Stimulated activated CD8-positive, alpha-beta memory T cell treated with anti-CD3 and anti-CD28 coated beads, Interleukin-7, amount 100 ng/mL, for 24 hours (primary cell): ENCODE results near the gene GSTO2.
"Not testable (repeated sequence)": the region's sequence is repeated elsewhere in the genome, so short reads cannot be mapped to it uniquely, and the experiment has no call there.

Source experiments
- DNase-seq: peaks from one replicate; pipeline ENCODE4 v3.0.0-alpha.2; 2020; ENCODE audit warnings: low read depth

GSTO2 gene

DNA sequence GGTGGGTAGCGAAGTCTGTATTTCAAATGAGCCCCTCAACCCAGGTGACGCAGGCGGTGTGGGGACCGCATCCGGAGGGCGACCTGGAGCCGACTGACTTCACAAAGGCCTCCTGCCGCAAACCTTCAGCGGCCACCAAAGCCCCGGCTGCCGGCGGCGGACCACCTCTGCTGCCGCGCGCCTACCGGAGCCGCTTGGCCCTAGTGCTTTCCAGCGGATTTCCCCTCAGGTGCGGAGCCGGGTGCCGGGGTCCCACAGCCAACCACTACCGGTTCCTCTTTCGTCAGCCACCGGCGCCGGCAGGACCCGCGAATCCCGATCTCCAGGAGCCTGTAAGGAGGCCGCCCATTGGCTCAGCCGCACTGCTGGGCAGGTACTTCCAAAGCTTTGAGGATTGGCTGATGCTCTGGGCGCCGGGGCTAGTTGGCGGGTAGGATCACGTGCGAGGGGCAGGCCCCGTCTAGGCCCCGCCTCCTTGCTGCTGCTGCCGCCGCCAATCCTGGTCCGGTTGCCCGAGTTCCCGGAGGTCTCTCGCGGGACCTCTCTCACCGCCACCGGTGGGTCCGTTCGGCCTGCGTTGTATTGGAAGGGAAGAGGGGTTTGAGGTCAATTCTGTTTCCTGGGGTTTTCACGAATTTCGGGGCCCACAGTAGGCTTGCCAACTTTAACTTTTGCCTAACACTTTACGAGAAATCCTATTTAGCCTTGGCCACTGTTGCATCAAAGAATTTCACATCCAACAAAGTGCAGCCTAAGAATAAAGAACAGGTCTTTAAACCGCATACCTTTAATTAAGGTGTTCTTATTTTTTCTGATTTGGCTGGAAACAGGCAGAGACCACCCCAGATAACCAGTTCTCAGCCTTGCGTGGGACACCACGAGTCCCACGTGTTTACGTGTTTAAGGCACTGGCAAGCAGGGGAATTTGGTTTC, at the start of gene GSTO2:
Gene GSTO2 (plus strand): TSS at position 472 of the 933 bp plus-strand sequence. CDS start 5,732 bp downstream, outside the sequence.
- DNase-seq, result peak; percentile 97

DNA sequence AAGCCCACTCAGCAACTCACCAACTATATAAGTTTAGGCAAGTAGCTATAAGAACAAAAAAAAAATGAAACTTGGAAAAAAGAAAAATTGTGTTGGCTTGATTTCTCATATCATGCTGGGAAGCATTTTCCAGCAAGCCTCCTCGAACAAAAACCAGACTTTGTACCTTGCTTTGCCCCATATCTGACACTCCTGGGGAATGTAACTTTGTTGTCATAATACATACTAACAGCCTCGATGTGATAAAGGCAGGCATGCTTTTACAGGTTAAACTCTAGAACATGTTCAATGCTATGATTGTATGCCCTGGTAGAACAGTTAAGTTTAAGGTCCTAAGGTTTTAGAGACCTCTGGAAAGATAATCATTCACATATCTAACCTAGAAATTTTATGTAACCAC, 48.5 kb upstream of the GSTO2 start:
- DNase-seq, result no peak

GRCh38 chr10:104223304-104223703, 45.7 kb upstream of the GSTO2 start:
- no peak for DNase-seq

- DNase-seq, result no peak
These were observed 38.5 kb upstream of the GSTO2 start for GRCh38 chr10:104230490-104230889.

- DNase-seq, result peak; percentile 98
These were observed 37.0 kb upstream of the GSTO2 start, which contains the start of gene CFAP43 for GRCh38 chr10:104231784-104232612. Gene CFAP43, minus strand, starts transcription at chr10:104232364. Its CDS starts 118 bp downstream, at chr10:104232246.

- no peak for DNase-seq
These were observed 36.3 kb upstream of the GSTO2 start for GRCh38 chr10:104232613-104233102.

DNA sequence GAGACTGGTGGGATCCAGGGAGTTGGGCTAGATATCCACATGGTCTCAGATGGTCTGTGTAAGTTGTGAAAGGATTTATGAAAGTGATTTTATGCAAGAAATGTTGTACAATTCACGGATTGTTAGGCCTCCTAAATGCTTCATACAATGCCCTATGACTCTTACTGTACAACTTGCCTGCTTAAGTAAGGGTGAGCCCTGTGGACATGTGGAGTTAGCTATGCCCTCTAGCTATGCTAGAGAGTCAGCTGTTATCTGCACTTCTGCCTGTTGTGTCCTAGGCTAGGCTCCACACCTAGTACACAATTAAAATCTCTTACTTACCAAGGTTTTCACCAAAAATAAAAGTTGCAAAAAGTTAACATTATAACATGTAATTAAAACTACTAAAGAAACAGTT, 35.2 kb upstream of the GSTO2 start:
- no peak for DNase-seq

DNA sequence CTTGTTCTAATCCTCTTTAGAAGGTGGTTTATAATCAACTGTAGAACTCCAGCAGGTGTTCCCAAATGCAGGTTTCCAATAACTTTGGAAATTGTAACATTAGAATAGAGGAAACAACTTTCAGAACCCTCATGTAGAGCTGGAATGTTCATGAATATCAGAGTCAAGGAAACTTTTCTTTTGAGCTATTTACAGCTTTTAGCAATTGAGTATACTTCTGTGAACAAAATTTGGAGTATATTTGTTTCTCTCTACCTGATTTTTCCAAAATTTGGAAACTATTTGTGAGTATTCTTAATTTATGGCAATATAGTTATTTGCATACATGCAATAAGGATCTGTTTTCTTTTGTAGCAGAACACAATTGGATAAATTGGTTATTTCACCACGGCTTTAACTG, 34.0 kb upstream of the GSTO2 start:
- no peak for DNase-seq

DNA sequence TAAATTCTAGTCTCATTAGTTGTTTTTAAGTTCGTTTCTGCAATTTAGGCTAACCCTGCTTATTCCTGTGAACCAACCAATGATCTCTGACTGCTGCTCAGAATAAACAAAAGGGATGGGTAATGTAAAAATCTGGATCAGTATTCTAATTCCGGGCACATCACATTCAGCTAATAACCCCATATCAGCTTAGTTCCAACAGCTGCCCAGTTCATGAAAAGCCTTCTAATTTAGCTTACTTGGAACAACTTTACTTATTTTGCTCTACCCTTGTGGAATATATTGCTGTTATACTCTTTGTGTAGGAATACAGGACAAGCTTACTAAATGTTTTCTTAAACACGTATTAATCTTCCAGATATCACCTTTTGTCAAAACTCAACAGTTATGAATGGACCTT, 33.2 kb upstream of the GSTO2 start:
- no peak for DNase-seq

GRCh38 chr10:104240078-104240477, 28.9 kb upstream of the GSTO2 start:
- DNase-seq, result no peak

DNA sequence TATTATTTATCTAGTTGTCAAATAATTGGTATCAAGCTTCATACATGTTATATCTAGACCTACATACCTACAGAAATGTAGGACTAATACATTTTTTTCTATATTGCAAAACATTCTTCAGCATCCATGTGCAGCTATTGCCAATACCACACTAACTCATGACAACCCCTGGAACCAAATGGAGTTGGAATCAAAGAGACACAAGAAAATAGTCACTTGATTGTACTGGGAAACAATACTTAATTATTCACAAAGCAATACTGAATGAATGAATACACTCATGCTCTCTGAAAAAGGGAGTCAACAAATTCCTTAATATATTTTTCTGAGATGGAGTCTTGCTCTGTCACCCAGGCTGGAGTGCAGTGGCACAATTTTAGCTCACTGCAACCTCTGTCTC, 26.4 kb upstream of the GSTO2 start:
- DNase-seq, result no peak

GRCh38 chr10:104243009-104243408, 26.0 kb upstream of the GSTO2 start:
- not testable (repeated sequence) for DNase-seq

GRCh38 chr10:104243512-104243911, 25.5 kb upstream of the GSTO2 start:
- DNase-seq, result no peak

GRCh38 chr10:104245066-104245632, 23.8 kb upstream of the GSTO2 start:
- no peak for DNase-seq

DNA sequence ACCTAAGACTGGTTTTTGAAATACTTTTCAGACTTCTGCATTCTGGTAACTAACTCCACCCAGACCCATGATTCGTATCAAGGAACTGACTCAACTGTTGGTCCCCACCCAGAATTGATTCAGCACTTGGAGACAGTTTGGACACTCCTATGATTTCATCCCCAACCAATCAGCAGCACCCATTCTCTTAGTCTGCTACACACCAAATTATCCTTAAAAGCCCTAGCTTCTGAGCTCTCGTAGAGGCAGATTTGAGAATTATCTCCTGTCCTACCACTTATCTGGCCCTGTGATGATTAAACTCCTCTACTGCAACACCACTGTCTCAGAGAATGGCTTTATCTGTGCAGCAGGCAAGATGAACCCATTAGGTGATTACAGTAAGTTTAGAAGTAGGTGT, 22.0 kb upstream of the GSTO2 start:
- no peak for DNase-seq

GRCh38 chr10:104247513-104248146, 21.4 kb upstream of the GSTO2 start:
- DNase-seq, result no peak

DNA sequence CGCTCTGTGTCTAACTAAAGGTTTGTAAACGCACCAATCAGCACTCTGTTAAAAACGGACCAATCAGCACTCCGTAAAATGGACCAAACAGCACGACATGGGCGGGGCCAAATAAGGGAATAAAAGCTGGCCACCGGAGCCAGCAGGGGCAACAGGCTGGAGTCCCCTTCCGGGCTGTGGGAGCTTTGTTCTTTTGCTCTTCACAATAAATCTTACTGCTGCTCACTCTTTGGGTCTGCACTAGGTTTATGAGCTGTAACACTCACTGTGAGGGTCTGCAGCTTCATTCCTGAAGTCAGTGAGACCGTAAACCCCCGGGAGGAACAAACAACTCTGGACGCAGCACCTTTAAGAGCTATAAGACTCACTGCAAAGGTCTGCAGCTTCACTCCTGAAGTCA, 20.1 kb upstream of the GSTO2 start:
- DNase-seq, result not testable (repeated sequence)

DNA sequence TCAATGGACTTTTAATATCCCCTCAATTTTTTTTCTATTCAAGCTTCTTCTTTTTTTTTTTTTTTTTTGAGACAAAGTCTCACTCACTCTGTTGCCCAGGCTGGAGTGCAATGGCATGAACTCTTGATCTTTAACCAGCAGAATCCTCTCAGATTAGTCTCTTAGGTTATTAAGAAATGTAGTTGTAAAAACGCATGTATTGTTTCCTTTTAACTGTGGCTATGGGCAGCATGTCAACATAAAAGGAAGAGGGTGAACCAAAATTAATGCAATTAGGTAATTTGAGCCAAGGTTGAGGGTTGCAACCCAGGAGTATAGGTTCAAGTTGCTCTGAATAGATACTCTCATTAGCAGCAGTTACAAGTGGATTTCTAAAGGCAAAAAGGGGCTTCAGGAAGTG, 18.6 kb upstream of the GSTO2 start:
- DNase-seq, result no peak

DNA sequence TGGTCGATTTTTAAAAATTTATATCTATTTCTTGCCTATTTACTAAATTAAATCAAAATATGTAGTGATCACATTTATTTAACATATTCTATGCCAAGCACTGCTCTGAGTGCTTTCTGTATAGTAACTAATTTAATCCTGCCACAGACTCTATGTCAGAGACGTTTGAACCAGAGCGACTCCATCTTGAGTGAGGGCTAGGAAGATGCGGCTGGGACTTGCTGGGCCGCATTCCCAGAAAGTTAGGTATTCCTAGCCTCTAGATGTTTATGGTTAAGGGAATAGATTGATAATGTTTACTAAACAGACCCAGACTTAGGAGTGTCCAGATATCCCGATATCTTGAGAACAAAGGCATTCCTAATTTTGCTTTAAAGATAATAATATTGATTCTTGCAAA, 17.5 kb upstream of the GSTO2 start:
- no peak for DNase-seq

GRCh38 chr10:104252368-104252767, 16.6 kb upstream of the GSTO2 start:
- DNase-seq, result no peak

DNA sequence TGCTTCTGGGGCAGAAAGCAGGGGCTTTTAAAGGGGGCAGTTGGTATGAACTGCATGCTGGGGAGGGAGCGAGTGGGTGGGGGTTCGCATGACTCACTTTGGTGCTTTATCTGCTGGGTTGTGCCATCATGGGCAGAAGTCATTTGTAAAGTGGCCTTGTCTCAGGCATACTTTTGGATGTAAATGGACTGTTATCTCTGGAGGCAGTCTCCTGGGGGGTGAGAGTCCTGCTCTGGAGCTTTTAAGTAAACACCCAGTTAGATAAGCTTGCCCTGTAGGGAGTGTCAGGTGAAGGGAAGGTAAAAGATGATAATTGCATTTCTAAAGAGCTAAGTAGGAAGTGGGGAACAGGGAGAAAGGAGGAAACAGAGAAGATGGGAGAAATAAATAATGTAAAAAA, 15.9 kb upstream of the GSTO2 start:
- DNase-seq, result no peak
